ENCODE results near the gene ZNF428. TPM values are rescaled to one million over a fixed set of nuclear protein-coding genes. Genes with fewer than 3 reads are reported as not detected.
A peak's percentile ranks its signal among the peaks of the same experiment; 100 is the strongest.

The ZNF428 gene
- total RNA-seq, 2 donors from 2014 or later, result 23.4 to 25.7 TPM

DNA sequence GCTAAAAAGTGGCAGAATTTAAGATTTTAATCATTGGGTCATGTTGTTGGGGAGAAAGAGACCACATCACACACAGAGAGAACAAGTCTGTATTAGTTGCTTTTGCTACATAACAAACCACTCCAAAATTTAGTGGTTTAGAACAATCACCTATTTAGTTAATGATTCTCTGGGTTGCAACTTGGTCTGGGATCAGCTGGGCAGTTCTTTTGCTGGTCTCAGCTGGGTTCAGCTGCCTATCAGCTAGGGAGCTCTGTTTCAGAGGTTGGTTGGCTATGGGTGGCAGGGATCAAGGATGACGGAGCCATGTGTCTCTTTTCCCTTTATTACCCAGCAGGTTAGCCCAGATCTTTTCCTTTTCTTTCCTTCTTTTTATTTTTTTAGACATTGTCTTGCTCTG lies 34.9 kb downstream of the ZNF428 start:
- H3K4me3 ChIP-seq, result no peak overlapping the region
- peaks cover 0 to 15% of the 10 kb centered on the region in 2 donors for H3K4me1 ChIP-seq
- H3K27ac ChIP-seq, result no peak overlapping the region
- H3K27me3 ChIP-seq, result no peaks in the 10 kb centered on the region
- H3K36me3 ChIP-seq, result peaks cover 5% of the 10 kb centered on the region
- H3K9me3 ChIP-seq, result no peaks in the 10 kb centered on the region
- no peak for DNase-seq (ENCODE audit: low spot score)
- TF ChIP-seq, protein P1, sequence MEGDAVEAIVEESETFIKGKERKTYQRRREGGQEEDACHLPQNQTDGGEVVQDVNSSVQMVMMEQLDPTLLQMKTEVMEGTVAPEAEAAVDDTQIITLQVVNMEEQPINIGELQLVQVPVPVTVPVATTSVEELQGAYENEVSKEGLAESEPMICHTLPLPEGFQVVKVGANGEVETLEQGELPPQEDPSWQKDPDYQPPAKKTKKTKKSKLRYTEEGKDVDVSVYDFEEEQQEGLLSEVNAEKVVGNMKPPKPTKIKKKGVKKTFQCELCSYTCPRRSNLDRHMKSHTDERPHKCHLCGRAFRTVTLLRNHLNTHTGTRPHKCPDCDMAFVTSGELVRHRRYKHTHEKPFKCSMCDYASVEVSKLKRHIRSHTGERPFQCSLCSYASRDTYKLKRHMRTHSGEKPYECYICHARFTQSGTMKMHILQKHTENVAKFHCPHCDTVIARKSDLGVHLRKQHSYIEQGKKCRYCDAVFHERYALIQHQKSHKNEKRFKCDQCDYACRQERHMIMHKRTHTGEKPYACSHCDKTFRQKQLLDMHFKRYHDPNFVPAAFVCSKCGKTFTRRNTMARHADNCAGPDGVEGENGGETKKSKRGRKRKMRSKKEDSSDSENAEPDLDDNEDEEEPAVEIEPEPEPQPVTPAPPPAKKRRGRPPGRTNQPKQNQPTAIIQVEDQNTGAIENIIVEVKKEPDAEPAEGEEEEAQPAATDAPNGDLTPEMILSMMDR (IDR thresholded peaks at IDR 0.05), result no peak

DNA sequence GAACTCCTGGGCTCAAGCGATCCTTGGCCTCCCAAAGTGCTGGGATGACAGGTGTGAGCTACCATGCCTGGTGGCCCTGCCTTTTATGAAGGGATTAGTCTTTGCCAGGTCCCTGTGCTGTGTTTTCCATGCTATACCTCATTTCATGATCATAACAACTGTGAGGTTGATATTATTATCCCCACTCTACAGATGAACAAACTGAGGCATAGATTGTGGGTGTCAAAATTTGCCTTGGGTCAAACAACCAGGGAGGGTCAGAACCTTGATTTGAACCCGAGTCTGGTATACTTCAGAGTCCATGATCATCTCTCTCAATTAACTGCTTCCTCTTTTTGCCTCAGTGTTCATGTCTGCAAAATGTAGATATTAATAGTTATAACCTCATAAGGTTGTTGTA lies 36.9 kb downstream of the ZNF428 start:
- TF ChIP-seq, protein P1 (IDR thresholded peaks at IDR 0.05), result no peak
- no peaks in the 10 kb centered on the region for H3K36me3 ChIP-seq
- no peaks in the 10 kb centered on the region for H3K9me3 ChIP-seq
- H3K4me1 ChIP-seq, result peaks cover 0 to 15% of the 10 kb centered on the region in 2 donors
- no peak for DNase-seq (ENCODE audit: low spot score)
- no peak overlapping the region for H3K27ac ChIP-seq
- no peaks in the 10 kb centered on the region for H3K27me3 ChIP-seq
- no peak overlapping the region for H3K4me3 ChIP-seq

DNA sequence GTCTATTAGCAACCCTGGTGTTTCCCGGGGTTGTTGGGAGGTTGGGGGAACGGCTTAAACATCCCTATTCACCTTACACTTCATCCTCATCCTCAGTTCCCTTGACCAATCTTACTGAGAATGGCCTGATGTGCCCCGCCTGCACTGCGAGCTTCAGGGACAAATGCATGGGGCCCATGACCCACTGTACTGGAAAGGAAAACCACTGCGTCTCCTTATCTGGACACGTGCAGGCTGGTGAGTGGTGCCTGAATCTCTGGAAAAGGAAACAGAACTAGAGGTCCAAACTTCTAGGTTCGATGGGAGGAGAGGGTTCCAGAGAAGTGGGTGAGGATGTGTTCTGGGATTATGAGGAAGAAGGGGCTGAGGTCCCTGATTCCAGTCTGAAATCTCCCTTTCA lies 38.0 kb downstream of the ZNF428 start:
- no peaks in the 10 kb centered on the region for H3K27me3 ChIP-seq
- peak overlapping the region; percentile 42 to 60 for H3K27ac ChIP-seq
- peak overlapping the region; percentile 38 to 51 for H3K4me3 ChIP-seq
- DNase-seq (ENCODE audit: low spot score), result no peak
- H3K4me1 ChIP-seq, result peaks cover 0 to 15% of the 10 kb centered on the region in 2 donors
- no peaks in the 10 kb centered on the region for H3K9me3 ChIP-seq
- H3K36me3 ChIP-seq, result no peaks in the 10 kb centered on the region
- TF ChIP-seq, protein P1 (IDR thresholded peaks at IDR 0.05), result no peak

DNA sequence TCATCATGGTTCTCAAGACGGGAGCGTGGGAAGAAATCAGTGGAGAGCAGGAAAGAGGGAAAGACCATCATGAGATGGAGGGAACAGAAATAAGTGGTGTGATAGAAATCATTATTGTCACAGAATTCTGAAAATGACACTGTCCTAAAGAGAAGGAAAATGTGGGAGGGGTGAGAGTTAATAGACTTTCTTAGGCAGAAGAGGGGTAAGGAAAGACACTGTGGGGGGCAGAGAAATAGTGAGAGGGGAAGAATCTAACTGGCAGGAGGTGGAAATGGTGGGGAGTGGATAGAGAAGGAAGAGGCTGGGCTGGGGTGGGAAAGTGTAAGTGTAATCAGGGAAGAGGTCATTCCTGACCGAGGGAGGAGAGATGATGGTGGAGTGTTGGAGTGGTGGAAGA lies 40.6 kb downstream of the ZNF428 start:
- no peaks in the 10 kb centered on the region for H3K36me3 ChIP-seq
- H3K27ac ChIP-seq, result no peak overlapping the region
- no peak for DNase-seq (ENCODE audit: low spot score)
- no peaks in the 10 kb centered on the region for H3K9me3 ChIP-seq
- TF ChIP-seq, protein P1 (IDR thresholded peaks at IDR 0.05), result no peak
- no peaks in the 10 kb centered on the region for H3K27me3 ChIP-seq
- peaks cover 0 to 32% of the 10 kb centered on the region in 2 donors for H3K4me1 ChIP-seq
- no peak overlapping the region for H3K4me3 ChIP-seq

DNA sequence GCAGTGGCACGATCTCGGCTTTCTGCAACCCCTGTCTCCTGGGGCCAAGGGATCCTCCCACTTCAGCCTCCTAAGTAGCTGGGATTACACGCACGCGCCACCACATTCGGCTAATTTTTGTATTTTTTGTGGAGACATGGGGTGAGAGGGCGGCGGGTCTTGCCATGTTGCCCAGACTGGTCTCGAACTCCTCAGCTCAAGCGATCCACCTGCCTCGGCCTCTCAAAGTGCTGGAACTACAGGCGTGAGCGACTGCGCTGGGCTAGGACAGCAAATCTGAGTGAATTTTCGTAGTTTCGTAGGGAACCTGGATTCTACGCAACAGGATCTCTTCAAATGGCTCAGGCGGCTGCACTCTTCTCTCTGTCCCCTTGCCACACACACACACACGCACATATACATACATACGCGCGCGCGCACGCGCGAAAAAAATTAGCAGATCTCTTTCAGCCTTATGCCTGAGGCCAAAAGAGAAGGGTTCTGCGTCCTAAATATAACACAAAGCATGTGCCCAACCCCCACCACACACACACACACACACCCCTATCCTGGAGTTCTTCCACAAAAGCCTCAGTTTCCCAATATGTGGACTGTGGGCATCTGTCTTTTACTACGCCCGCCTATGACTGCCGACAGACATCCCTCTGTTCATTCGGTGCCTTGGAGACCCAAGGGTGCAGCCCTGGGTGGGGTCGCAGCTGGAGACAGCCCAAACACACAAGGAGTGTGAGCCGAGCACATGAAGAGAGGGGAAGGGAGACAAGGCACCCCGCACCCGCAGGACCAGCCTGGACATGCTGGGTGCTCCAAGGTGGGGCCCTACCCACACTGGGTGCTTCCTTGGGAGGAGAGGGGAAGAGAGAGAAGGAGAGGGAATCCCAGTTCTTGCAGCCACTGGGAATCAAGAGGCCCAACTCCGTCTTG lies 43.2 kb downstream of the ZNF428 start:
- peaks cover 0 to 24% of the 10 kb centered on the region in 2 donors for H3K4me1 ChIP-seq
- peak overlapping the region; percentile 43 to 50 for H3K27ac ChIP-seq
- DNase-seq (ENCODE audit: low spot score), result no peak
- no peaks in the 10 kb centered on the region for H3K9me3 ChIP-seq
- TF ChIP-seq, protein P1 (IDR thresholded peaks at IDR 0.05), result no peak
- H3K36me3 ChIP-seq, result no peaks in the 10 kb centered on the region
- H3K4me3 ChIP-seq, result peak overlapping the region; percentile 76 to 79
- H3K27me3 ChIP-seq, result no peaks in the 10 kb centered on the region

Data from right atrium auricular region (tissue), 2 donors.